Activated gamma-delta T cell (primary cell): ENCODE data around the gene MACROD2.

Source experiments
- DNase-seq: peaks from one replicate; lab custom pipeline; 2025; lab: John Stamatoyannopoulos, UW

Gene MACROD2

DNA sequence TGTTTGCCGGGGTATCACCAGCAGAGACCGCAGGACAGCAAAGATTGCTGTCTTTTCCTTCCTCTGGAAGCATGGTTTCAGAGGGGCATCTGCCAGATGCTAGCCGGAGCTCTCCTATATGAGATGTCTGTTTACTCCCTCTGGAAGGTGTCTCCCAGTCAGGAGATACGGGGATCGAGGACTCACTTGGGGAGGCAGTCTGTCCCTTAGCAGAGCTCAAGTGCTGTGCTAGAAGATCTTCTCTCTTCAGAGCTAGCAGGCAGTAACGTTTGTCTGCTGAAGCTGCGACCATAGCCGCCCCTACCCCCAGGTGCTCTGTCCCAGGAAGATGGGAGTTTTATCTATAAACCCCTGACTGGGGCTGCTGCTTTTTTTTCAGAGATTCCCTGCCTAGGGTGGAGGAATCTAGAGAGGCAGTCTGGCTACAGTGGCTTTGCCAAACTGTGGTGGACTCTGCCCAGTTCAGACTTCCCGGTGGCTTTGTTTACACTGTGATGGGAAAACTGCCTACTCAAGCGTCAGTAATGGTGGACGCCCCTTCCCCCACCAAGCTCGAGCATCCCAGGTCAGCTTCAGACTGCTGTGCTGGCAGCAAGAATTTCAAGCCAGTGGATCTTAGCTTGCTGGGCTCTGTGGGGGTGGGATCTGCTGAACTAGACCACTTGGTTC, 475.0 kb downstream of the MACROD2 start:
- no peak for DNase-seq

DNA sequence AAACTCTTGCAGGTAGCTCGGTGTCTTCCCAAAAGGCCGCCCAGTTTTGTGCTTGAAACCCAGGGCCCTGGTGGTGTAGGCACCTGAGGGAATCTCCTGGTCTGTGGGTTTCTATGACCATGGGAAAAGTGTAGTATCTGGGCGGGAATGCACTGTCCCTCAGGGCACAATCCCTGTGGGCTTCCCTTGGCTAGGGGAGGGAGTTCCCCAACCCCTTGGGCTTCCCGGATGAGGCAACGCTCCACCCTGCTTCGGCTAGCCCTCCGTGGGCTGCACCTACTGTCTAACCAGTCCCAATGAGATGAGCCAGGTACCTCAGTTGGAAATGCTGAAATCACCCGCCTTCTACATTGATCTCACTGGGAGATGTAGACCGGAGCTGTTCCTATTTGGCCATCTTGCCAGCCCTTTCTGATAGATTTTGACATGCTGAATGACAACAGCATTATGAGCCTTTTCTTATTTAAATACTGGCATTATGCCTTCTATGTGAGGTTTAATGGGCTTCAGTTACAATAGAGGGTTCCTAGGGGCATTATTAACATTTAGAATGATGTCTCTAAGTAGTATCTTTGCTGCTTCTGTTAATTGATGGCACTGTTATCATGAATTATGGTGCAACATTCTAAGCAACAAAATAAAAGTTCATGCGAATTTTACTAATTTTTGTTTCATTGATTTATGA, 475.8 kb downstream of the MACROD2 start:
- DNase-seq, result no peak

DNA sequence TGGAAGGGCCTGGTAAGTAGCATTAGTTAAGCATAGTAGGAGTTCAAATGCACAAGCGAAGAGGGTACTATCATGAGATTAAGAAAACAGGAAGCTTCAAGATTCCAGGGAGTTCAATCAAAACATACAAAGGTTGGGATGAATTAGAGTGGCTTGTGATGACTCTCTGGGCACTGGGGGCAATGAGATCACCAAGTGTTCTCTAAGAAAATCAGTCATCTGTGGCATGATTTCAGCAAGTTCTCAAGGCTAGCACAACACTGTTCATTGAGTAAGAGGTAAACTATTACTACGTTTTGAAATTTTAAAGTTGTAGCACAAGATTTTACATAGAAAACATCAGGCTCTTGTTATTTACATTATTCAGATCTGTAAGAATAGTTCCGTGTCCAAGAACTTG, 481.8 kb downstream of the MACROD2 start:
- DNase-seq, result no peak

DNA sequence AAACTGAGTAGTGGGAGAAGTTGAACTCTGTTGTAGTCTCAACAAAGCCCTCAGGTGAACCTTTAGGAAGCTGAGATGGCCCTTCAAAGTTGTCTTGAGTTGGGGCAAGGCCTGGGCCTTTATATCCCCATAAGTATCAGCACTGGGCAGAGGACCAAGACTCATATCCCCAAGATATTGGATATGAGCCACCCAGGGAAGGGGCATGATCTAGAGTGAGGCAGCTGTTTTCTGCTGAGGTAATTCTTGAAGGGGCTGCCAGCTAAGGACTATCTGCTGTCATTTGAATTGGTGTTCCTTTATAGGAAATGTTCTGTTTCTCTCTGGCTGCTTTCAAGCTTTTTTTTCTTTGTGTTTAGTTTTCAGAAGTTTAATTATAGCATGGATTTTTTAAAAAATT, 482.8 kb downstream of the MACROD2 start:
- no peak for DNase-seq

DNA sequence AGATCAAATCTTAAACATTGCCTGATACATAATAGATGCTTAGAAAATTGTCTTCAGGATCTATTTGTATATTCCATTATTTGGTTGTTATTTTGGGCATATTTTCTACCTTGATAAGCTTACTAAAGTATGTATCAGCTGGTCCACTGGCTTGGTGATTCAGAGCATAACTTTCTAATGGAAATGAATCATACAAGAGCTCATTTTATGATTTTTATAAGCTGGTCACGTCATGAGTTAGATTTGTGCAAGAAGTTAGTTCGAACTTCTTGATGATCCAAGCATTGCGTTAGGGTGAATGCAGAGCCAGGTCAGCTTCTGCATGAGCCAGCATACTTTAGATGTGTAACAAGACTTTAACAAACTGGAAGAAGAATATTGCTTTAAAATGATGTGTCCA, 486.5 kb downstream of the MACROD2 start:
- DNase-seq, result no peak

DNA sequence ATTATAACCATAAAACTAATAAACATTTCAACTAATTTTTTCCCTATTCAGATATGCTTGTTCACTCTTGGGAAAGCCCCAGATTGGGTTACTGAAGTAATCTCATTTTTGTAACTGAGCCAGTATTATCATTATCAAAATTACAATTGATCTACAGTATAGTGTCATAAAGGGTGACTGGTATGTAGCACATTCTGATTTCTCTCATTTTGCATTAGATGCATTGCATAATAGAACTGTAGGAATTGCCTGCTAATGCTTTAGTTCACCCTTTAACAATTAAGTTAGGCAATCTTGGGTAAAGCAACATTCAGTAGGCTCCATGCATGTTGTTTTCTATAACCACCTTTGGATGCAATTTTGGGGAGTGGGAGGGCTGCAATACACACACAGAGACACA, 492.9 kb downstream of the MACROD2 start:
- DNase-seq, result no peak

DNA sequence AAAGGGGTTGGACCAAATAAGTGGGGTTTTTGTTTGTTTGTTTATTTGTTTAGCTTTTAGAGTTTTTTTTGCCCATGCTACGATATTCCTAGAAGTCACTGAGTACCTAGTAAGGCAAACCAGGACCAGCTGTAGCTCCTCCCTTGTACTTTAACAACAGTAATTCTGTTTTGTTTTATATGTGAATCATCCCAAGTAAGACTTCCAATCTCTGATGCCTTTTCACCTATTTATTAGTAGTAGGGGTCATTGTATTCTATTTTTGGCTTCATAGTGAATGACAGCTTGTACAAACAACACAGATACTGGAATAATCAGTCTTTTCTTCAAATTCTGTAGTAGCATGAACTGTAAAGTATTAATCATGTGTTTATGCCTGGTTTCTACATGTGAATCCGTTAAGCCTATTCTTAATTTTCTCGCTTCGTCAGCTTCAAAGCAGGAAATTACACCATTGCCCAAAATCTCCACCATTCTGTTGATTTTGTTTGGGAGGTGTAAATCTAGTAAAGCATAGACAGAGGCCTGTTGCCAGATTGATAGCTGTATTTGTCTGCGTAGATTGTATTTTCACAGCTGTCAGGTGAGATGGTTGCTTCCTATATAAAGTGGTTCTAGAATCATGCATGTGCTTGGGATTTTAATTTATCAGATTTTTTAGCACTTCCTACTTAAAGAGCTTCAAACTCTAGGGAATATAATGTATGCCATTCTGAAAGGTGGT, 493.6 kb downstream of the MACROD2 start:
- no peak for DNase-seq

DNA sequence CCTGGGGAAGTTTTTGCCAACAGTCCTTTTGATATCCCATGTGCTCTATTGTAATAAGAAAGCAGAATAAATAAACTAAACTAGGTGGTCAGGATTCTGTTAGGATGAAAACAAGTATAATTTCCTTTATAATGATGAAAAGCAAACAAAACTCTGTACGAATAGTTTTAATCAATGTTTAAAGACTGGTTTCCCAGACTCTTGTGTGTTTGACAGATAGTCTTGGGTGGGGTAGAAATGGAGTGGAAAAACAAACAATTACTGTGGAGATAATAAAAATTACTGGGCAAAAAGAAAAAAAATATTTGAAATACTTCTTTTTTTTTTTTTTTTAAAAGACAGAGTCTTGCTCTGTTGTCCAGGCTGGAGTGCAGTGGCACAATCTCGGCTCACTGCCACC, 494.2 kb downstream of the MACROD2 start:
- DNase-seq, result no peak

DNA sequence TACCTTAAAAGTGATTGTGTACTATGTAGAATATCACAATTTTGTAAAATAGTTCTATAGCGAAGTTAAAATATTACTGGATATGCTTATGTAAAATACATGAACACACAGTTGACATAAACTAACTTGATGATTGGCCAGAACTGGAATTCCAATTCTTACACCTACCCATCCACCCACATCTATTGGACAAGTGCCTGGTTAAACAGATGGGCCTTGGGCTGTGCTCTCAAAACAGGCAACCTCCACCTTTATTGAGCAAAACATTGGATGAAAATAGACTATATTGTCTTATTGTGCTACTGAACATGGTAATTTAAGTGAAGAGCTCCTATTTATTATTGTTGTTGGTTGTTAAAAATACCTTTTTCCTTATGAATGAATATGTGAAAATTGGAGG, 496.1 kb downstream of the MACROD2 start:
- DNase-seq, result no peak

DNA sequence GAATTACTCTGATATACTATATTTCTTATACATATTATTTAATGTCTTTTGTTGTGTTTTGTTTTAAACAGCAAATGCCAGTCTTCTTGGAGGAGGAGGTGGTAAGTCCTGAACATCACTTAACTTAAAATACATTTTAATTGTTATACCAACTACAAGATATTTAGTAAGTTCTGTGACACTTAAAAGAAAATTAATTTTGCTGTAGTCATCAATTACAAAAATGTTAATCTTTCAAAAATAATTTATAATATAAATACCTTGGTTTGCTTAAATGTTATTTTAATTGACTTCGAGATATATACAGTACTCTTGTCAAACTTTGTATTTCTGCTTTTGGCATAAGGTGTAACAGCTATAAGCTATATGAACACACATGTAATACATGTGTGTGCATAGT, 498.1 kb downstream of the MACROD2 start:
- no peak for DNase-seq

DNA sequence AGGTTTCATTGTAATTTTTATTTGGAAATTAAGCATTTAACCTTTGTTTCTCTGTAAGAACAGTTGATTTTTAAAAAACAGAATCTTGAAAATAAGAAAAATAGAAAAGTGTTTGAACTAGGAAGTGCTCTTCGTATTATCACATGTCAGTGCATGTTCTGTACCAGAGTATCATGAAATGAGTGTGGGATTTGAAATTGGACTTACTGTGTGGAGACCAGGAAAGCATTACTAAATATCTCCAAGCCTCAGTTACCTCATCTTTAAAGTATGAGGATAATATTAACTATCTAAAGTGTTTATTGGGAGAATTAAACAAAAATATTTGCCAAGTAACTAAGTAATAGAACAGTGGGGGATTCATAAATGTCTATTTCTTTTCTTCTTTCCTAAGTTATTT, 499.0 kb downstream of the MACROD2 start:
- no peak for DNase-seq

DNA sequence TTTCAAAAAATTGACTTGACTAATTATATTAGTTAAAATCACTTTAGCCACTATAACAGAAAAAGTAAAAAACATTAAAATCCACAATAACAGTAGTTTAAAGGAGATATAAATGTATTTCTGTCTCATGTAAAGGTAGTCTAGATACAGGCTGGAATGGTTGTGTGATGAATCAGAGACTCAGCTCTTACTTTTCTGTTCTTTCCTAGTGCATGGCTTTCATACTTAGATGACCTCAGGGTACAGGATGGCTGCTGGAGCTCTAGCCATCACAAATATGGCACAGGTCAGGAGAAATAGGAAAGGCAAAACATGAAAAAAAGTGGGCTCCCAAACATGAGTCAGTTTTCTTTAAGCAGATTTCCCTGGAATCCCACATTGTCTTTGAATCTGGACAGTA, 499.8 kb downstream of the MACROD2 start:
- DNase-seq, result no peak

DNA sequence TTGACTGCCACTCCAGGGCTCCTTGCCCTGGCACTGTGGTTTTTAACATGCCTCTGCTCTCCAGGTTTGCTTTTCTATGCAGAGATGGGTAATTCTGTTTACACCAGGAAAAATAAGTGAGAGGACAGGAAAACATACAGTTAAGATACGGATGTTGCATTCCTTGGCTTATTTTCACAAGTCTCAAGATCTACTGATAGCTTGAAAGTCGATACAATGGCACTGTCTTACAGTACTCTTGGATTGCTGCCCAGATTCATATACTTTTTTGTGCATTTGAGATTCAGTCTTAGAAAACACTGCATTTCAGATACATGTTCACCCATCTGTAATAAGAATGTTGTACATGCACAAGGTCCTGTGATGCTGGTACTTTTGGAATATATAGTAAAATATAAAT, 501.7 kb downstream of the MACROD2 start:
- no peak for DNase-seq

DNA sequence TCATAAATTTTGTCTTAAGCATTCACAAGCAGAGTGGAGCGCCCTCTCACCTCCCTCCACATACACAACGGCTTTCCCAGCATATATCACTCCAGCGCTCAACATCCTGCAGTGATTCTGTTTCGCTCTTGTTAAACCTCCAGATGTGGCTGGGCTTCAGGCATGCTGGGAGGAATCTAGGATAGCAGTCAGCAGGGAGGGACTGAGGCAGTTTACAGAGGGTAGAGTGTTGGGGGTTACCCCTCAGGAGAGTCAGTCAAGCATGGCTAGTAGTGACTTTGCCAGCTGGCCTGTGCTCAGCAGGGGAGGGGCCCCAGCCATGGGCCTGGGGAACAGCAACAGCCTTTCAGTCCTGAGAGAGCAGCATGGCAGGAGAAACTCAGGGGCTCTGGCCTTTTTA, 503.5 kb downstream of the MACROD2 start:
- no peak for DNase-seq

DNA sequence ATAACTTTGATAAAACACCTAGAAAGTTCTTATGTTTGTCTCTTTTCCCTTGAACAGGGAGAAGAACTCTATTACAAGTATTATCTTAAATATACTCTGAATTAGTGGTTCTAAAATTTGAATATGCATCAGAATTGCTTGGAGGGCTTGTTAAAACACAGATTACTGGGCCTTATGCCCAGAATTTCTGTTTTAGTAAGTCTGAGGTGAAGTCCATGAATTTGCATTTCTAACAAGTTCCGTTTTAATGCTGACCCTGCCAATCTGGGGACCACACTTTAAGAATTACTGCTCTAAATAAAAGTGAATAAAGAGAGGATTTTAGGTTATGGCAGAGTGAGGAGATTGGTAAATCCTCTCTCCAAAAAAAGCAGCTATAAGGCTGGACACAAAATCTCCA, 510.2 kb downstream of the MACROD2 start:
- no peak for DNase-seq

DNA sequence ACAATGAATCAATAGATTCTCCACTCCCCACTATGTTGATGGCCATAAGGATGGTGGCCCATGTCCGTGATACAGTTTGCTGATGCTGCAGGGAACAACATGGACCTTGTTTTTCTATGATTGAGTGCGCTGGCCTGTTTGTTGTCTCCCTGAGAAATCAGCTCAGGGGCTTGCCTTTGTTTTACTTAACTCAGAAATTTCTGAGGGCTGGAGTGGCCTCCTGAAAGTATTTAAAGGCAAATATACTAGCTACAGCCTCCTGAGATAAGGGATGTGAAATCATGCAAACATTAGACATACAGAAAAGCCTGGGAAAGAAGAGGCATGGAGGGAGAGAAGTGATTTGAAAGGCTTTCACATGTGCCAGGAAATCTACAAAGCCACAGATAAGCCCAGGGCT, 512.4 kb downstream of the MACROD2 start:
- DNase-seq, result no peak

DNA sequence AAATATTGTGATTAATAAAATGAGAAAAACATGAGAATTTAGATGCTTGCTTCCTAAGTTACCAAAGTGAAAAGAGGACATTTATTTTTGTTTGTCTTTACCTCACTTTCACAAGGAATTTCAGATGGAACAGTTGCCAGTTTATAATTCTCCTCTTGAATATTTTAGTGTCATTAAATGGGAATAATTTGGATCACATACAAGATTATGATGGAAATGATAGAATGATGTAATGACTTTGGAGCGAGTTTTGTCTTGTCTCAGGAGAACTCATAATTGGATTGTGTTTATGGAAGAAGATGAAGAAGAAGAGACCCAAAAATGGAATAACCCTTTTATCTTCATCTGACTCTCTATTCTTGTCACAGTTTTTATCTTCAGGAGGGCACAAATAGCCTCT, 515.0 kb downstream of the MACROD2 start:
- no peak for DNase-seq

DNA sequence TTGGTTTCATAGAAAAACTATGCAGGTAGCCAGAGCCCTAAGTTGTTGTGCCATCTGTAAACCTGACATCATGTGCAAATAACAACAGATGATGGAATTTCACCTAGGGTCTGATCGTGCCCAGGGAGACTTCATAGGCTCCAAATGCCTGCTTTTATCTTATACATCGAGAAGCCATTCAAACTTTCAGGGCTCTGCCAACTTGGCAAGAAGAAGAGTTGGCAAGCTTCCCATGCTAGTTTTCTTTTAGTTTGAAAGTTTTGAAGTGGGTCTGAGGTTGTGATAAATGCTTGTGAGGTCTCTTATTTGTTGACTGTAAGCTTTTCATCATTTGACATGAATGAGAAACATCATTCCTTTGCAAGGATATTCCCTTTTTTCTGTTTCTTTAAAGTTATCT, 517.5 kb downstream of the MACROD2 start:
- DNase-seq, result no peak

DNA sequence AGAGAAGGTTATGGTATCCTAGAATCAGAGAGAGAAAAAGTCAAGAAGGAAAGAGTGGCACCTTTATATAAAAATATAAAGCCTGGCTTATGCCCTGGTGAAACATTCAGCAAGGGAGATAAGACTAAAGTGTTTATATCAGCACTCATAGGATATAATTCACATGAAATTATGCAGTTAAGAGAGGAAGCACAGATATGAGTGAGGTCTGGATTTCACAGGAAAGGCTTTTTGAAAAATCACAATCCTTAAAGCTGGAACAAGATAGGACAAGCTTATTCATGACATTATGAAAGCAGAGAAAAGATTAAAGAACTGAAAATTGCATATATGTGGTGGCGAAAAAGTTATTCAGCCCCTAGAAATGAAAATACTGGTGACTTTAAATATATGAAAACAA, 523.3 kb downstream of the MACROD2 start:
- DNase-seq, result no peak

DNA sequence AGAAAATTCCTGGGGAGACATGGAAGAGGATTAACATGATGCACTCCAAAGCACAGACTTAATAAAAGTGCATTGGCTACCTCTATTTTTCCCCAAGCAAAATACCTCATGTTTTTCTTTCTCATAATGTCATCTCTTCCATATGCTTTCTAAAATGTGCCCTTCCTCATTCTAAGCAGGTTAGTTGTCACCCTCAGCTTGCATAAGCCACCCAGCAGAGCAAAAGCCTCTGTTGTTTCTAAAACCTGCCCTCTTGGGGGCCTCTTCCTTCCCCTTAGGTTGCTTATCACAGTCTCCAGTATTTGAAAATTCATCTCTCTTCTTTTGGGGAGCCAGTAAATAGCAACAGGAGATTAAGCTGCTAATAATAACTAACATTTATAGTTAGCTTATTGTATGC, 525.7 kb downstream of the MACROD2 start:
- no peak for DNase-seq

DNA sequence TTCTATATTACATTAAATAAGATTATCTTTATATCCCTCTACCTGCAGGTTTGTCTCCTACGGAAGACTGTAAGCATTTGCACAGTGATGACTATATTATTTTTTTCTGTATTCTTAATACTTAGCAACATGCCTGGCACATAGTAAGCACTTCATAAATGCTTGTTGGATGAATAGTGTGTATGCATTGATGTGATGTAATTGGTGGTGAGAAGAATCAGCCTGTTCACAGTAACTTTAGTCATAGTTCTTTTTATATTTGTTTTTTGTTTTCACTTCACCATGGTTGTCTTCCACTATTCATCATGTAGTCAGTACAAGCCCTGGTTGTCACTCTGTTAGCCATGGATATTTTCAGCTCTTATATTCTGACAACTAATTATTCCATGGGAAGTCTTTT, 526.1 kb downstream of the MACROD2 start:
- no peak for DNase-seq

DNA sequence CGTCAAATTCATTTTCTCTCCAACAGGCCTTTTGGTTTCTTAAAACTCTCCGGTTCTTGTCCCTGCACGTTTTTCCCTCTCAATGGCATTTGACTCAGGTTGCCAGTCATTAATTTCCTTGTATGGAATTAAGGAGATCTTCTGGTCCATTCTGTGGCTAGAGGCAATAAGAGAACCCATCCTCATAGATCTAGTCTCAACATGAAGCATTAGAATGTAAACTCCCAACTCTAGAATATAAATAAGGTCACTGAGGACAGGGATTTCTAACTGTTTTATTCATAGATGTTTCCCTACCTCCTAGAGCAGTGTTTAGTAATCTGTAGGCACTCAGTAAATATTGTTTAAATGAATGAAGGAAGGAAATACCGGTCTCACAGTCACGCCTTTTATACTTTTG, 527.3 kb downstream of the MACROD2 start:
- DNase-seq, result no peak

DNA sequence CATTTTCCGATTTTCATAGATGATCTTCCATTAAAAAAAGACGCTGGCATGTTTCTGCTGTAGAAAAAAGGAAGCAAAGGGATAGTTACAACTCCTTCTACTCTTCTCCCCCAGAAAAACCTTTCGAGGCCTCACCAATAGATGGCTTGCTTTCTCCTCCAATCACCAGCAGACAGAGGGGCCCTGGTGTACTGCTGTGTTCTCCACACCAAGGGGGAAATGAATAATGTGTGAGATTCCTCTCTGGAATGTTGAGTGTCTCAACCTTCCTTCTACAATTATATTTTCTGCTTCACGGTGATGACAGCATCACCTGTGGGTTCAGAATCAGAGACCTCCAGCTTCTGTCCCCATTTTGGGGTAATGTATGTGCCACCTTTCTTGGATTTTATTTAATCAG, 527.8 kb downstream of the MACROD2 start:
- no peak for DNase-seq
